GM19463 (cell line): ENCODE results near the gene GRN.

Source experiments
- ATAC-seq: cut with Tn5 transposase; IDR thresholded peaks from one replicate; pipeline ENCODE4 v1.9.1; 2021; ENCODE audit warnings: mild to moderate bottlenecking, moderate library complexity; ENCODE audit not compliant: unreplicated experiment

Gene GRN

GRCh38 chr17:44400226-44400847, 55.2 kb downstream of the GRN start:
- ATAC-seq = no peak
